Psoas muscle (tissue), 8 donors: ENCODE measurements around the gene RBM12. TPM values are rescaled to one million over a fixed set of nuclear protein-coding genes. Genes with fewer than 3 reads are reported as not detected.
A peak's percentile ranks its signal among the peaks of the same experiment; 100 is the strongest.
"Not testable (repeated sequence)": the region's sequence is repeated elsewhere in the genome, so short reads cannot be mapped to it uniquely, and the experiment has no call there.

Experiments used
- ATAC-seq, 4 donors: fragments of 200-7000 bp; cut with Tn5 transposase; one replicate each; pipeline ENCODE4 v1.9.1; 2020; ENCODE audit warnings: moderate library complexity in 3 of 4, mild to moderate bottlenecking in 2 of 4
- DNase-seq, 2 donors: peaks; one replicate each; pipeline ENCODE4 v3.0.0-alpha.2; 2020
- H3K27ac ChIP-seq: fragments of 200-600 bp; one replicate; pipeline ENCODE4 v1.8.0; 2022
- H3K27me3 ChIP-seq, 3 donors: fragments of 200-600 bp in 1 of 3; one replicate each; pipeline versions ENCODE4 v1.6.1 to v1.8.0; 2013 to 2022; ENCODE audit warnings: low read length in 2 of 3, mild to moderate bottlenecking in 2 of 3, moderate library complexity in 1 of 3; ENCODE audit not compliant: insufficient read depth in 3 of 3
- H3K36me3 ChIP-seq, 2 donors: fragments of 200-600 bp in 1 of 2; one replicate each; pipeline versions ENCODE4 v1.6.1 to v1.8.0; 2013 to 2022; ENCODE audit warnings: low read depth in 1 of 2, mild to moderate bottlenecking in 1 of 2, moderate library complexity in 1 of 2; ENCODE audit not compliant: insufficient read depth in 1 of 2
- H3K4me1 ChIP-seq: fragments of 200-600 bp; one replicate; pipeline ENCODE4 v1.8.0; 2022
- H3K4me3 ChIP-seq: fragments of 200-600 bp; one replicate; pipeline ENCODE4 v1.8.0; 2022; ENCODE audit warnings: mild to moderate bottlenecking
- H3K9me3 ChIP-seq: fragments of 200-600 bp; one replicate; pipeline ENCODE4 v1.8.0; 2022
- WGBS, 3 donors: extraction: QIAGEN DNeasy Blood & Tissue Kit; methylation state at CpG; one replicate each; pipeline versions ENCODE4 v1.1.6 to v1.1.7; 2013; 5-methylcytosine and 5-hydroxymethylcytosine counted together
- intact Hi-C, 2 donors: fragments of 100-400 bp; cut with DNase I; formaldehyde crosslinking; loops; one replicate each; pipeline versions ENCODE4 v1.11.0 to v1.14.2; 2022
- polyA plus RNA-seq, 3 donors: library from polyadenylated mRNA; stranded (reverse); fragments of 200-250 nt; gene quantifications; one replicate each; pipeline ENCODE4 v1.2.3, GENCODE V29; 2013
- total RNA-seq, 4 donors: library from RNA; stranded (reverse); fragmentation: NEBNext Ultra II Directional in 2 of 4; extraction: Animal tissue kit (Norgen Biotek cat#: 25700) in 2 of 4; gene quantifications; one replicate each; pipeline versions ENCODE4 v1.2.1 to v1.2.4, GENCODE V29; 2021 to 2023
- TF ChIP-seq, protein P1 (sequence below): fragments of 200-600 bp; IDR thresholded peaks from one replicate; pipeline ENCODE4 v1.8.0; 2022; ENCODE audit warnings: antibody characterized with exemption
- donor health status: healthy with polysubstance abuse.
- donor health status: DM: no; HTN: no; CAD: no; lungs with moderate emphysema.
- donor health status: Bipolar disorder and iron deficiency.
- donor health status: healthy.
- donor health status: DM: yes; HTN: yes; CAD: no.
- donor health status: DM: no; HTN: no; CAD: no.
- donor health status: DM: no; HTN: no; CAD: no.
- donor health status: DM: yes; HTN: yes; CAD: no.

RBM12 gene
- total and polyA plus RNA-seq, 7 donors = 5.3 to 61.5 (median 22.5) TPM

DNA sequence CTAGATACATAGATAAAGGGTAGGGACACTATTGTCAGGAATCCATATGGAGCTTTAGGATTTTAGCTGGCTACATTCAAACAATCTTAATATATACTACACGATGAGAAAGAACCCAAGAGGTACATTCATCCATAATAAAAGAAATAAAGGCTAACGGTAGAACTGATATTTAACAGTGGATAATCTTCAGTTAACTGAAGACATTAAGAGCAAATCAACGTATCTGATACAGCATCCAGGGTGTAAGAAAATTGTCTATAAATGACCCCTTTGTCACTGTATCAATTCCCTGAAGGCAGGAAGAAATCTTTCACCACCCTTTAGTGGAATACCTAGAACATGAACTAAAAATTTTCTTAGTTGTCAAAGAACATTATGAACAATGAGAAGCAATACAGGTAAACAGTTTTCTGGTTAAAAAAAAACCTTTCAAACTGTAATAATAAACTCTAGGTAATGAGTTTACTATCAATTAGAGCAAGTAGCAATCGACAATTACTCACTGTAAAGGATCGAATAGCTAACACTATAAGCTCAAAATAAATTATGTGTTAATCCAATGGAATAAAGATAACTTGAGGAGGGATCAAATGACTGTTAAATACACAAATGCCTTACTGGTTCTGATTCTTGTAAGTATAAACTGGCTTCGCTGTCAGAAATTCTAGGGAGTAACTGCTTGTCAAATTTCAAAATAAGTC is 46.3 kb upstream of the RBM12 start:
- intact Hi-C loops = loop anchor here in 1 of 2 donors (10.0 kb wide), 1 partner anchor 56 kb away; no protein-coding TSS in a partner anchor
- DNase-seq (no peak), ATAC-seq (no peak)
- Histone ChIP-seq H3K9me3 (no peaks in the 10 kb centered on the region), H3K4me1 (peaks cover 43% of the 10 kb centered on the region), H3K36me3 (peaks cover 6 to 100% of the 10 kb centered on the region in 2 donors), H3K27me3 (no peaks in the 10 kb centered on the region), H3K27ac (peak overlapping the region; percentile 28), H3K4me3 (no peak overlapping the region)
- TF ChIP-seq, protein P1, sequence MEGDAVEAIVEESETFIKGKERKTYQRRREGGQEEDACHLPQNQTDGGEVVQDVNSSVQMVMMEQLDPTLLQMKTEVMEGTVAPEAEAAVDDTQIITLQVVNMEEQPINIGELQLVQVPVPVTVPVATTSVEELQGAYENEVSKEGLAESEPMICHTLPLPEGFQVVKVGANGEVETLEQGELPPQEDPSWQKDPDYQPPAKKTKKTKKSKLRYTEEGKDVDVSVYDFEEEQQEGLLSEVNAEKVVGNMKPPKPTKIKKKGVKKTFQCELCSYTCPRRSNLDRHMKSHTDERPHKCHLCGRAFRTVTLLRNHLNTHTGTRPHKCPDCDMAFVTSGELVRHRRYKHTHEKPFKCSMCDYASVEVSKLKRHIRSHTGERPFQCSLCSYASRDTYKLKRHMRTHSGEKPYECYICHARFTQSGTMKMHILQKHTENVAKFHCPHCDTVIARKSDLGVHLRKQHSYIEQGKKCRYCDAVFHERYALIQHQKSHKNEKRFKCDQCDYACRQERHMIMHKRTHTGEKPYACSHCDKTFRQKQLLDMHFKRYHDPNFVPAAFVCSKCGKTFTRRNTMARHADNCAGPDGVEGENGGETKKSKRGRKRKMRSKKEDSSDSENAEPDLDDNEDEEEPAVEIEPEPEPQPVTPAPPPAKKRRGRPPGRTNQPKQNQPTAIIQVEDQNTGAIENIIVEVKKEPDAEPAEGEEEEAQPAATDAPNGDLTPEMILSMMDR = no peak
- WGBS, 3 donors = 38 to 64% (median 42%) methylated on average over 6 of the region's 6 CpGs

DNA sequence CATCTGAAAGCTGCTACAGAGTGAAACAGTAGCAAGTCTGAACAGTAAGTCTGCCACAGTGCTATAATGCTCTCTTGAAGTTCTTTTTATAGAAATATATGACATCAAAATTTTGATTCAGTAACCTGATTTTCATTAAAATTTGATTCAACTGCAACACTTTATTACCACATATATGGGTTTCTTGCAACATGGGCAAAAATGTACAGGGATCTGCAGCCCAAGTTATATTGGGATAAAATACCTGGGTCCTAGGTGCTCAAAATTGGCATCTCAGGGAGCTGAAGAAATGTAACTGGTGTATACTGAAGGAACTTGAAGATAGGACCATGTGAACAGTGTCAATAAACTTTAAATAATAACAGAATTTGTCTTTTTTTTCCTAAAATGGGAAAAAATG is 45.3 kb upstream of the RBM12 start:
- TF ChIP-seq, protein P1 = no peak
- DNase-seq (no peak), ATAC-seq (no peak)
- H3K9me3 ChIP-seq = no peaks in the 10 kb centered on the region
- peaks cover 33% of the 10 kb centered on the region for H3K4me1 ChIP-seq
- no peak overlapping the region for H3K4me3 ChIP-seq
- intact Hi-C loops = loop anchor here in 1 of 2 donors (10.0 kb wide), 1 partner anchor 55 kb away; no protein-coding TSS in a partner anchor
- peaks cover 4 to 100% of the 10 kb centered on the region in 2 donors for H3K36me3 ChIP-seq
- no peak overlapping the region for H3K27ac ChIP-seq
- no peaks in the 10 kb centered on the region for H3K27me3 ChIP-seq

DNA sequence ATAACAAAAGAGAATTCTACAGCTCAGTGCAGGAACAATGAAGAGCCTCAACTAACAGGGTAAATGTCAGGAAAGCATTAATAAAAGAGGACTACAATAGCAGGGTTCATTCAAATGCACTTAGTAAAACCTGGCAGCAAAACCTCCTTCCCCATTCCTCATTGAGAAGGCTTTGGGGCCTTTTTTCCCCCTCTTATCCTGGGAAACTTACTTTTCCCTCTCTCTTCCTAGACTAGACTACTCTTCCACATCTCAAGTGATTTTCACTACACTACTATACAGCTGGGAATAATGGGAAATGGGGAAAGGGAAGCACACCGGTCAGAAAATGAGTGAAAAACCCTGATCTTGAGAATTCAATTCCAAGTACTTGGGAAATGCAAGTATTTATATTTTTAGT is 44.6 kb upstream of the RBM12 start:
- TF ChIP-seq, protein P1 = no peak
- WGBS, 3 donors = 78 to 94% (median 84%) methylated on average over 1 of the region's 1 CpG
- ATAC-seq (no peak), DNase-seq (no peak)
- no peaks in the 10 kb centered on the region for H3K9me3 ChIP-seq
- H3K27ac ChIP-seq = peak overlapping the region; percentile 26
- intact Hi-C loops = no loop called here
- no peaks in the 10 kb centered on the region for H3K27me3 ChIP-seq
- no peak overlapping the region for H3K4me3 ChIP-seq
- peaks cover 29% of the 10 kb centered on the region for H3K4me1 ChIP-seq
- peaks cover 4 to 100% of the 10 kb centered on the region in 2 donors for H3K36me3 ChIP-seq

DNA sequence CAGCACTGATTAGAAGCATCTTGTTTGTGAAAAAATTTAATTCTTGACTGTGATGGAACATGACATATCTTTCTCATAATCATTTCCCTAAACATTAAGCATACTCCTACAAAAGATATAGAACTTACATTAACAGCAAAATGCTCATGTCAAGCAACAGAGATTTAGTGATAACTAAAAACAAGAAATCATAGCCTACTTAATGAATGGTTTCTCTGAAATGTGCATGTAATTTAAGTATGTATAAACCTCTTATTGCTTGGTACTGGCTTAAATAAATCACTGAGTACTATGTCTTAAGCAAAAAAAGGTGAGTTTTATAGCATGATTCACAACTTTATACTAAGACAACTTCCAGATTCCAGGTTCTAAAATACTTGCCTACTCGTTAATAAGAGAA is 43.8 kb upstream of the RBM12 start:
- H3K9me3 ChIP-seq = no peaks in the 10 kb centered on the region
- peaks cover 31% of the 10 kb centered on the region for H3K4me1 ChIP-seq
- no peak overlapping the region for H3K27ac ChIP-seq
- no peaks in the 10 kb centered on the region for H3K27me3 ChIP-seq
- no peak overlapping the region for H3K4me3 ChIP-seq
- ATAC-seq = no peak
- intact Hi-C loops = no loop called here
- no peak for DNase-seq
- 40 to 67% (median 53%) methylated on average over 1 of the region's 1 CpG for whole genome bisulfite sequencing, 3 donors
- TF ChIP-seq, protein P1 = no peak
- H3K36me3 ChIP-seq = peaks cover 4 to 100% of the 10 kb centered on the region in 2 donors

DNA sequence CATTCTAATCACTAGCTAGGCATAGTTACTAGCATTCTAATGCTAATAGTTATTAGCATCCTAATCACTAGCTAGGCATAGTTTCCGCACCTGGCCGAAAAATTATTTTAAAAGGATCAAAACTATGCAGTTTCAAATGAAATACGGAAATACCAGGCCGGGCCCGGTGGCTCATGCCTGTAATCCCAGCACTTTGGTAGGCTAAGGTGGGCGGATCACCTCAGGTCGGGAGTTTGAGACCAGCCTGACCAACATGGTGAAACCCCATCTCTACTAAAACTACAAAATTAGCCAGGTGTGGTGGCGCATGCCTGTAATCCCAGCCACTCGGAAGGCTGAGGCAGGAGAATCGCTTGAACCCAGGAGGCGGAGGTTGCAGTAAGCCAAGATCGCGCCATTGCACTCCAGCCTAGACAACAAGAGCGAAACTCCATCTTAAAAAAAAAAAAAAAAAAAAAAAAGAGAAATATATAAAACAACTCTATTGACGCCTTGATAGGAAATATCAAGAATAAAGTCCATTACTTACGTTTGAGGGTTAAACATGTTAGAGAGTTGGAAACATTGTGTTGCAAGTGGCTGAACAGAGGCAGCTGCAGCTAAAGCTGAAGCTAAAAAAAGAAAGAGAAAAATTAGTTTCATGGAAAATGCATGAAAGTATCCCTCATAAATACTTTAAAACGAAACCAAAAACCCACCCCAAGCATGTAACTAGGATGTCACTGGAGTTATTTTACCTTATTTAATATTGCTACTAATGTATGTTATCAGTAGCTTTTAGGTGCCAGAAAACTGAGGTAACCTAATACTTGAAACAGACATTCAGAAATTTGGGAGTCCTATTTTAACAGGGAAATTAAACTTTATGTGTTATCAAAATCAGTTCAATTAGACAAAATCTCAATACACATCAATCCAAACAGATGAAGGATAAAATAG is 42.2 kb upstream of the RBM12 start:
- H3K36me3 ChIP-seq = peaks cover 10 to 100% of the 10 kb centered on the region in 2 donors
- DNase-seq, H3K4me3 ChIP-seq, H3K27ac ChIP-seq, intact Hi-C loops, ATAC-seq, H3K27me3 ChIP-seq, H3K9me3 ChIP-seq: not testable (repeated sequence)
- H3K4me1 ChIP-seq = peaks cover 39% of the 10 kb centered on the region
- WGBS, 3 donors = 86 to 90% (median 87%) methylated on average over 17 of the region's 17 CpGs

DNA sequence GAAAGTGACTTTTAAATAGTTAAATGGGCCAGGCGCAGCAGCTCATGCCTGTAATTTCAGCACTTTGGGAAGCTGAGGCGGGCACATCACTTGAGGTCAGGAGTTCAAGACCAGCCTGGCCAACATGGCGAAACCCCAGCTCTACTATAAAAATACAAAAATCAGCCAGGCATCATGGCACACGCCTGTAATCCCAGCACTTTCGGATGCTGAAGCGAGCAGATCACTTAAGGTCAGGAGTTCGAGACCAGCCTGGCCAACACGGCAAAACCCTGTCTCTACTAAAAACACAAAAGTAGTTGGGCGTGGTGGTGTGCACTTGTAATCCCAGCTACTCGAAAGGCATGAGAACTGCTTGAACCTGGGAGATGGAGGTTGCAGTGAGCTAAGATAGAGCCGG is 41.2 kb upstream of the RBM12 start:
- intact Hi-C loops, DNase-seq, H3K4me3 ChIP-seq, ATAC-seq, H3K9me3 ChIP-seq, H3K27me3 ChIP-seq, H3K27ac ChIP-seq: not testable (repeated sequence)
- H3K36me3 ChIP-seq = peaks cover 10 to 100% of the 10 kb centered on the region in 2 donors
- H3K4me1 ChIP-seq = peaks cover 31% of the 10 kb centered on the region
- 74 to 93% (median 79%) methylated on average over 11 of the region's 11 CpGs for WGBS, 3 donors
